Activated naive CD8-positive, alpha-beta T cell treated with anti-CD3 and anti-CD28 coated beads, Interleukin-2, amount 50 U/mL, for 16 hours (primary cell): ENCODE measurements around the gene HOXD9.
A peak's percentile ranks its signal among the peaks of the same experiment; 100 is the strongest.

Experiments used
- DNase-seq: peaks from one replicate; pipeline ENCODE4 v3.0.0-alpha.2; 2020; ENCODE audit warnings: low read depth, low spot score

Gene HOXD9

DNA sequence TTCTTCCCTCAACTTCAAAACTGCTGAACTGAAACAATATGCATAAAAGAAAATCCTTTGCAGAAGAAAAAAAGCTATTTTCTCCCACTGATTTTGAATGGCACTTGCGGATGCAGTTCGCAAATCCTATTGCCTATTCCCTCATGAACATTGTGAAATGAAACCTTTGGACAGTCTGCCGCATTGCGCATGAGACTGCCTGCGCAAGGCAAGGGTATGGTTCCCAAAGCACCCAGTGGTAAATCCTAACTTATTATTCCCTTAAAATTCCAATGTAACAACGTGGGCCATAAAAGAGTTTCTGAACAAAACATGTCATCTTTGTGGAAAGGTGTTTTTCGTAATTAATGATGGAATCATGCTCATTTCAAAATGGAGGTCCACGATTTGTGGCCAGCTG is 15.4 kb downstream of the HOXD9 start:
- no peak for DNase-seq

GRCh38 chr2:176138526-176138922 is 16.0 kb downstream of the HOXD9 start:
- DNase-seq: no peak

DNA sequence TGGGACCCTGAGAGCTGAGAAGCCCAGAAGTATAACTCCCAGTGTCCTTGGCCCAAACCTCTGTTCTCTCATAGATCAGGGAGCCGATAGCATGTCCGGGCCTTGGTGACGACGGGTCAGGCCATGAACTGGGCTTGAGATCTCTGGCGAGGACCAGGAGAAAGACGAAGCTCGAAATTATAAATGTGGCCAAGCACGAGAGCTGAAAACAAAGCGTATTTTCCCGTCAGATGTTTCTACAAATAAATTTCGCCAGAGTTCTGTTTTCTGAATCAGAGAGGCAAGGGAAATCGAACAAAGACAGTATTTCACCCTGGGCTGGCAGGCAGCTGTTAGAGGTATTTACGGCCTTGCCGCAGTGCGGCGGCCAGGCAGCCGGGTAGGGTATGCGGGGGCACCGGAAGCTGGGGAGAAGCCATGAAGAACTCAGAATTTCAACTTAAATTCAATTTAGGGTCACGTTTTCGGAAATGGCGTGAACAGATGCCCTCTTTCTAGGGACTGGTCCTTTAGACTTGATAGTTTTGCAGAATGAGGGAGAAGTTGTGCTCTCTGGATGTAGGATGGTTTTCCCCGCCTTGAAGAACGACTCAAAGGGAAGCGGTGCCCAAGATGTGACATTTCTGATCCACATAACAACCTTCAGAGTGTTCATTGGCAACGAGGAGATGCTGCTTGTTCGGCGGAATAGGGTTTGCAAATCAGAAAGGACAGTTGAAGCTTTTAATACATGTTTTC is 16.6 kb downstream of the HOXD9 start:
- no peak for DNase-seq

DNA sequence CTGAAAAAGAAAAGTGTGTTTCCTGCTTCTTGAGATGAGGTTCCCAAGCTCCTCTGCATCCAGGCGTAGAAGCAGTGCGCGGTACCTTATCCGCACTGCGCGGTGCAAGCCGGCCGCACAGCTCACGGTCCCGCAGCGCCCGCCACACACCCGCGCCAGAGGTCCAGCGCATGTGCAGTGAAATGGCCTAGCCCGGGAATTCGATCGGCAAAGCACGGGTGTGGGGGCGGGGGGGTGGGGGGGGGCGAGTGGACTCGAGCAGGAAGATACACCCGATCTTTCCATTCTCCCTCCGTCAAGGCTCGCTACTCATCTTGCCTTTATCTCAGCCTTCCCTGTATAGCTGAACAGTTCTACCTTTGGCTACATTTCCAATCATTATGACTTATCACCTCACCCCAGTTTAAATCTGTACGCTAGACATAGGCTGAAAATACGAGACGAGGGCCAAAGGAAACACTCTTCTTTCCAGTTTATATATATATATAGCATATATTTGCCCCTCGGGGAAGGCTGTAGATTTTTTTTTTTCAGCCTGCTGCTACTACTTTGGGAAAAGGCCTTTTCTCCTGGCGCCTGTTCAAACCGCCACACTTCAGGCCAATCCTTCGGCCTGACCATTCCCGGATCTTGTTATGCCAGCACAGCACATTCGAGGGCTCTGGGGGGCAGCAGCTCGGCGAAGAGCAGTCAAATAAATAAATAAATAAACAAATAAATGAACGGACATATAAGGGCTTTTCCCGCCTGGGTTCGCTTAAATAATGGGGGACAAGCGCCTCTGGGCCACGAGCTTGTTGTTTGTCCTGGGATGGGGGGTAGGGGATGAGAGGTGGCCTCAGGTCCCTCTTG is 17.4 kb downstream of the HOXD9 start:
- DNase-seq: no peak

DNA sequence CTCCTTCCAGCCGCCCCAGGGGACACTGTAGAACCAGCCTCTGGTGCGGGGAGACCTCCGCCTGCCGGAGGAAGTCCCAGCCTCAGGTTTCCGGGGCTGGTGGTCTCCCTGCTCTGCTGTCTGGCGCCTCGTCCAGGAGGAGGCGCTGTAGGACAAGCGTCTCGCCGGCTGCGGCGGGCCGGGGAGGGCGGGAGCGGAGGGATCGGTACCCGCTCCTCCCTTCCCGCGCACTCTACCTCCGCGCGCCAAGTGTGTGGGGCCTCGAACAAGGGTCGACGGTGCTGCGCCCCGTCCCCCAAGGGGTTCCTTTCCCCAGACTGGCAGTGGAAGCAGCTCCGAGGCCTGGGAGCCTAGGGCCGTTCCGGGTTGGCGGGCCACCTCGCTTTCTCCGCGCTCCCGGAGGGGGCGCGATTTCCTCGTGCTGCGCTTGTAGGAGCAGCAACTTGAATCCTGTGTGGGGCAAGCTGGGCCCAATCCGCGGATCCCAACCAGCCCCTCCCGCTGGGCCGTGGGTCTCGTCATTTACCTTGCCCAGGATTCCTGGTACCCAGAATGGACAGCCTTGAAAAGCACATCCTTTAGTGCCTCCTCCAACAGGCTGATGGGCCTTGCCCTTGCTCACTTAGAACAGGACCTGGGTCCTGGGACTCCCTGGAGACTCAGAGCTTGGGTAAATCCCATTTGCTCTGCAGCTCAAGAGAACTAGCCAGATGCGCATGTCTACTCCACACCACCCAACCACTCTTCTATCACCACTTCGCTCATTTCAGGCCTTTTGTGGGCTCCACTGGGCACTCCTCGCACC is 18.2 kb downstream of the HOXD9 start:
- DNase-seq: peak; percentile 46

DNA sequence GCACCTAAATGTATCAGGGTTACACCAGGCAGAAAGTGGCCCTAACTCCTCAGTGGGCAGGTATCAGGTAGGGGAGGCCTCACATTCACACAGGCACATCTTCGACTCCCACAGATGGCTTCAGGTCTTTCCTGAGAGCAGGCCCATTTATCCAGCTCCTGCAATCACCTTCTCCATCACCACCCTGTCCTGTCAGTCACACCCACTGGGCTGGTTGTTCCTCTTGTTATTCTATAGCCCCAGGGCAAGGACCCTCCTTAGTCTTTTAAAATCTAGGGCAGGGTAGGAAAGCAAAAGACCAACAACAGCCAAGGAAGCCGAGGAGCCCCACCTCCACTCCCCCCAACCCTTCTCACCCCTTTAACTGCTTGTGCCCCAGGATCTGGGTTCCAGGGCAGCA is 19.8 kb downstream of the HOXD9 start:
- no peak for DNase-seq

GRCh38 chr2:176145085-176145969 is 22.8 kb downstream of the HOXD9 start:
- no peak for DNase-seq

GRCh38 chr2:176146101-176146500 is 23.6 kb downstream of the HOXD9 start:
- DNase-seq: no peak

DNA sequence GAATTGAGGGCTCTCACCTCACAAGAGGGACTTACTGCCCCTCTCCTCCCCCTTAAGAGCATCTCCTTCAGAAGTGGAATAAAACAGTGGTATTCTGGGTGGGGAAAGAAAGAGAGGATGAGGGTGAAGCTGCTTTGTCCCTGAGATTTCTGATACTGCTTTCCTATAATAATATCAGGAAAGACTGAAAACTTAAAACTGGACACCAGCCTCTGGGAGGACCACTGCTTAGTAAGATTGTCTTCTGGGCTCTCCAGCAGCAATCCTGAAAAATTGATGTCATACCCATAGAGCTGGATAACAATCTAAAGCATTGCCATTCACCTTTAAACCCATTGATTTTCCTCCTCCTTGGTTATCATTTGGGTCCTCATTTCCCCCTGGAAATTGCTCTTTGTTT is 24.1 kb downstream of the HOXD9 start:
- DNase-seq: no peak

- no peak for DNase-seq
Measured at GRCh38 chr2:176147210-176147799, 24.8 kb downstream of the HOXD9 start.

DNA sequence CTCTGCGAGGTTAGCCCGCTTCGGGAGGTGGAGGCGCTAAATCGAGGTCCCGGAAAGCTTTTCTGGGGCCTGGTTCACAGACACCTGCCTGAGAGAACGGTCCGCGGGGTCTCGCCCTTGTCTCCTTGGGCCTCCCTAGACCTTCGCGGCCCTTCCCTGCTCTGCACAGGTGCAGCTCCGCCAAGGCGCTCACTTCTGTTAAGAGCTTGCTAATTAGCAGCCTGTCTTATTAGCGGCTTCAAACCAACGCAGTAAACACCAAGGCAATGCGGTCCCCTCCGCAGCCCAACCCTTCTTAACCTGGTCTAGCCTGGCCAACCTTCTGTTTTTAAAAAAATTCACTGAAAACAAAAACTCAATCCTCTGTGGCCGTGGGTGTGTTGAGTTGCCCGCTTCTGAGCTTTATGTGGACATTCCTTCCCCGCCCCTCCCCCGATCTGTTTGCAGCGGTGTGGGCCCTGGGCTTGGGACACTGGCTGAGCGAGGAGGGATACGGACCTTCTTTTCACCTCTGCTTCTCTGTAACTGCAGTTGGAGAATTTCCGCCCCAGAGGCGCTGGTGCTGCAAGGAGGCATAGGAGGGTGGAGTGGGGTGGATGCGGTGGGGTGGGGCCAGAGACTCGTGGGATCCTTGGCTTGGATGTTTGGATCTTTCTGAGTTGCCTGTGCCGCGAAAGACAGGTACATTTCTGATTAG is 25.4 kb downstream of the HOXD9 start:
- DNase-seq: no peak

DNA sequence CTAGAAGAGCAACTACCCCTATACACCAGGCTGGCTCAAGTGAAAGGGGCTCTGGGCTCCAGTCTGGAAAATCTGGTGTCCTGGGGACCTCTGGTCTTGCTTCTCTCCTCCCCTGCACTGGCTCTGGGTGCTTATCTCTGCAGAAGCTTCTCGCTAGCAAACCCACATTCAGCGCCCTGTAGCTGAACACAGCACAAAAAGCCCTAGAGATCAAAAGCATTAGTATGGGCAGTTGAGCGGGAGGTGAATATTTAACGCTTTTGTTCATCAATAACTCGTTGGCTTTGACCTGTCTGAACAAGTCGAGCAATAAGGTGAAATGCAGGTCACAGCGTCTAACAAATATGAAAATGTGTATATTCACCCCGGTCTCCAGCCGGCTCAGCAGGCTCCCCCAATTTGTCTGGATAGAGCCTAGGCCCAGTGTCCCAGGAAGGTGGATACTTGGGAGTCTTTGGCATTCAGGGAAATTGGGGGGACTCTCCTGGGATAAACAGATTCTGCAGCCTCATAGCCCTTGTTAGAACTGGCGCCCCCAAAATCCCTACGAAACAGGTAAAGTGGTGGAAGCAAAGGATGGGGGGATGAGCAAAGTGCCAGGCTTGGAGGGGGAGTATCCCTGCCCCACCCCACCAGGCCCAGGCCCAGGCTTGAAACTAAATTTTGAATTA is 26.4 kb downstream of the HOXD9 start:
- no peak for DNase-seq

GRCh38 chr2:176149481-176149938 is 27.0 kb downstream of the HOXD9 start:
- DNase-seq: no peak

DNA sequence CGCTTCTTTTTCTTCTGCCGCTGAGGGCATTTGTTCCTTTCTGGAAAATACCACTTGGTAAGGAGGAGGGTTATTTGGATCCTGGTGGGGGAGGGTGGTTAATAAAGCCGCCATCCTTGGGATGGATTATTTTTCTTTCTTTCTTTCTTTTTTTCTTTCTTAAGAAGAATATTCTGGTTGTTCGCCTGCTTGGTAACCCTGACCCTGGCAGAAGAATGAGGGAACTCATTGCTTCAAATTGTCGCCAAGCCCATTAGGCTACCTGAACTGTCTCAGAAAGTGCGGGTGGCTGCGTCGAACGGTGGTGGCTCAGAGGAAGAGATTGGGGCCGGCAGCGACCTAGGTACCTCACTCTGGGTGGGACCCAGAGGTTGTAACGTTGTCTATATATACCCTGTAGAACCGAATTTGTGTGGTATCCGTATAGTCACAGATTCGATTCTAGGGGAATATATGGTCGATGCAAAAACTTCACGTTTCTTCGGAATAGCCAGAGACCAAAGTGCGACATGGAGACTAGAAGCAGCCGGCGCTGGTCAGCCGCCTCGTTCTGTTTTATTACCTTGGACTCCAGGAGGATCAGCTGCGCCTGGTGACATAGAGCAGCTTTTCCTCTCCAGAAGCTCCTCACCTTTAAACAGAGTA is 27.5 kb downstream of the HOXD9 start:
- no peak for DNase-seq

DNA sequence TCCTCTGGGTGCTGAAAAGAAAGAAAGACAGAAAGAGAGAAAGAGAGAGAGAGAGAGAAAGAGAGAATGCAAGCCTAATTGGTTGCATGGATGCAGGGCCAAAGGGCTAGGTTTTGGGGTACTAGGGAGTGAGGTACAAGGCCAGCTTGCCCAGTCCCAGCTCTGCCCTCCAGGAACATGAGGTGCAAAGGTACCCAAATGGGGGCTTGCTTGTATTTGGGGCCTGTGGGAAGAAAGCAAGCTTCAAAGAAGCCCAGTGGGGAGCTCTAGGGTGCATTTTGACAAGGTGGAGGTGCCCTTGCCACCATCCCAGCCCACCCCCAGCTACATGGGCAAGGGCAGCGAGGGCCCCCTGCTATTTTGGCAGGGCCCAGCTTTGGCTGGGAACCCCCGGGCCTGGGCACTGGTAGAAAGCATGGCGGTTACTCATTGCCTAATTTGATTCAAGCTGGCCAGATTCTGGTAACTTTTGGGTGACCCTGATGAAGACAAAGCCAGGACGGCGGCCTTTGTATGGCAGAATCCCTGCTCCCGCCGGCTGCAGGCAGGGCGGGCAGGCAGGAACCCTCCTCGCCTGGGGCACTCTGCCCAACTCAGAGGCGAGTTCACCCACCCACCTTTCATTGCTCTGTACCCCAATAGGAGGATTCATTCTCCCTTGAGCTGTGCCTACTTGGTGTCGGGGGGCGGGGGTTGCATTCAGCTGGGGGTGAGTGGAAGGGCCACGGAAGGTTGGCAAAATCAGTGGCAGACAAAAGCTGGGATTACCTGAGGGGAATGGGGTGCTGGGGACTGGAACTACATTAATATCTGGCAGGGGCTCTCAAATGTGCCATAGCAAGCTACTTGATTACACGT is 28.3 kb downstream of the HOXD9 start:
- DNase-seq: no peak

- no peak for DNase-seq
Measured at GRCh38 chr2:176151442-176152287, 29.1 kb downstream of the HOXD9 start, which contains the start of gene HOXD4. Gene HOXD4, plus strand, starts transcription at chr2:176151550. Its CDS starts 84 bp downstream, at chr2:176151634.
